GM21786 (cell line): ENCODE data around the gene RAVER1.
A peak's percentile ranks its signal among the peaks of the same experiment; 100 is the strongest.

Experiments used
- ATAC-seq: cut with Tn5 transposase; IDR thresholded peaks from one replicate; pipeline ENCODE4 v1.9.1; 2021; ENCODE audit not compliant: unreplicated experiment

The RAVER1 gene

DNA sequence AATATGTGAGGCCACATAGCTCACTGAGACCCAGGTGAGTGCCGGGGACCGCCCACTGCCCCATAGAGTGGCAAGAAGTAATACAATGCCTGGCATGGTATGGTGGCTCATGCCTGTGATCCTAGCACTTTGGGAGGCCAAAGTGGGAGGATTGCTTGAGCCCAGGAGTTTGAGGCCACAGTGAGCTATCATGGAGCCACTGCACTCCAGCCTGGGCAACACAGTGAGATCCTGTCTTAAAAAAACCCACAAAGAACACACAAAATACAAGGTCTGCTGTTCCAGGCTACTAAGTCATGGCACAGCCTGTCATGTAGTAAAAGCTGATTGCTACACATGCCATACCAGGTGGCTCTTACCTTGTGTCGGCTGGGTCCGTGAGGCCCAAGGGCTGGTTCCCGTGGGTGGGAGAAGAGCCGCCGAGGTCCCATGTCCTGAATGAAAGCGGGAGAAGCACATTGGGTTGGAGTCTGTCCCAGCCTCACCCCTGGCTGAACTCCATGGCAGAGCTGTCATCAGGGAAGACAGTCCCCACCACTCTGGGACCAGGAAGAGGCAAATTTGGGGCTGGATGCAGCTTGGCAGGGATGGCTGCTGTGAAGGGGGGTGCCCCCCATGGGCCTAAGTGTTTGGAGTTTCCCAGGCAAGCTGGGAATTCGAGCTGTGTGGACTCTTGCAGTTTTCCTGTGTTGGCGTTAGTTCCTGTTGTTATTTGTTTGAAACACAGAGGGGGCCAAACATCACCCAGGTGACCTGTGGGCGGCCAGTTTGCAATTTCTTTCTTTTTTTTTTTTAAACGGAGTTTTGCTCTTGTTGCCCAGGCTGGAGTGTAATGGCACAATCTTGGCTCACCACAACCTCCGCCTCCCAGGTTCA lies 14.3 kb downstream of the RAVER1 start:
- ATAC-seq: no peak

DNA sequence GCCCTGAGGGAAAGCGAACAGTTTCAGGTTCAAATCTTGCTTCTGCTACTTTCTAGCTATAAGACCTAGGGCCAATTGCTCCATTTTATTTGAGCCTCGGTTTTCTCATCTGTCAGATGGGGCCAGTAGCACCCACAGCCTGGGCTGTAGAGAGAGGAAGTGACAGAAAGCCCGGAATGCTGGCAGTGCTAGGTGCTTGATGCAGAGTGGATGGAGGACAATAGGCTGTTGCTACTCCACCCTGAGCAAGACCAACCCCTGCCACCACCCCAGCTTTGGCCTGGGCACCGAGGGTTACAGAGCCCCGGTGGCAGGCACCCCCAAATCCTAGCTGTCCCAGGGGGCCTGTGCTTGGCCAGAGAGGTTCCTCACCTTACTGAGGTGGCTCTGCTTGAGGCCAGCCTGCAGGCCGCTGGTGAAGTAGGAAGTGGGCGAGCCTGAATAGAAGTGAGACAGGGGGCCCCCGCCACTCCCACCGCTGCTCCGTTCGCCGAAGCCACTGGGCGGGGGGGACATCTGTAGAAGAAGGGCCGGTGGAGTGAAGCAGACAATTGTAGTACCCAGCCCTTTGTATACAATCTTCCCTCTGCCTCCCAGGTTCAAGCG lies 15.4 kb downstream of the RAVER1 start:
- ATAC-seq: no peak

DNA sequence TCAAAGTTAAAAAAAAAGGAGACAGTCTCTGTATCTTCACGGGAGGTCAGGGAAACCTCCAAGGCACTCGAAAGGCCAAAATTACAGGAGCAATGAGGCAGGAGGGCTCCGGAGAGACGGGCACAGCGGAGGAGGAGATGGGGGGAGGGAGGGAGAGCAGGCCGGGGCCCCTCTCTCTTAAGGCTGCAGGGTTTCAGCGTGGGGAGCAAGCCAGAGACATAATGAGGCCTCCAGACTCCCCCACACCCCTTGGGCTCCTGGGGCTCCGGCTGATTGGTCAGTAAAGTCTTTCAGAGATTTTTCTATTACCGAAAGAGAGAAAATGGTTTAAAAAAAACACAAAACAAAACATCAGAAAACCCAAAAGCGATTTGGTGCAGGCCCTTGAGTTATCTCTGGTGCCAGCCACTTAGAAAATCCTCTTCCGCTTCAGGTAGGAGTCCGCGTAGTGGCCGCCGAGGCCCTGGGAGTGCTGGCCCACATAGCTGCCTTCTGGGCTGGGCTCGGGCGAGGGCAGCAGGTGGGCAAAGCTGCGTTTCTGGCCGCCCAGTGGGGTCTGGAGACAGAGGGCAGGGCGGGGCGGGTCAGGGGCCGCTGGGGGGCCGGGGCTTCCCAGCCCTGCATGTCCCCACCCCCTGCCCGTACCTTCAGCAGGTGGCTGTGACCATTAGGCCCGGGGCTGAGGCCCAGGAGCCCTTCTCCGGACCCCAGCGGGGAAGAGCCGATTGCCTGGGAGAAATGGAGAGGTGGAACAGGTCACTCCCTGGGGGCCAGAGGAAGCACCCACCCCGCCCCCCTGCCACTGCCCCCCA lies 16.1 kb downstream of the RAVER1 start:
- no peak for ATAC-seq

DNA sequence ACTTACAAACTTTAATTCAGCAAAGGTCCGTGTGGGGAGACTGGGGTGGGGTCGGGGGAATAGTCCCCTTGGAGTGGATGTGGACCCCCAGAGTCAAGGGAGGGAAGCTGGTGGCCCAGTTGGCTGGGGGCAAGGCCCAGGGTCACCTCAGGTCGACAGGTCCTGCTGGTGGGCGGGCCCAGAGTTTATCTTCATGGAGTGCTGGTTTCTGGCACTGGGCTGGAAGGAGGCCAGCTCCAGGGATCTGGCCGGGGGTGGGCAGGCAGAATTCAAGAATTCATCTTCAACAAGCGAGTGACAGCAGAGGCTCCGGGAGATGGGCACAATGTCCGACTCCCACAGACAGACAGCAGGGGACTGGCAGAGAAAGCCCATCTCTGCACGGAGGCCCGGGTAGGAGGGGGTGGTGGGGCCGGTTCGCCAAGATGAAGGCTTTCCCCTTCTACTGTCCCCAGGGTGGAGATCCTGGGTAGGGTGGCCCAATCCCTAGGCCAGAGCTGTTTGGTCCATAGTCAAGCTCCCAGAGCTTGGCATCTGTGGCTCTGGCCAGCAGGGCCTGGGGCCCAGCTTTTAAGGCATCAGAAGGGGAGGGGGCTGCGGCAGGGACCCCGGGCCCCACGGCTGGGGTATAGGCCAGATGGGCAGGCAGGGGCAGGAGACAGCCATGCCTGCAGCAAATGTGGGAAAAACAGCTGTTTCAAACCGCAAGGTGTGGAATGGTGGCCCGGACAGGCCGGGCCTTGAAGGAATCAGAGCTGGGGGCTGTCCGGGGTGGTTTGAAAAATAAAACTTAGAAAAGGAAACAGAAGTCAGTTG lies 16.9 kb downstream of the RAVER1 start:
- no peak for ATAC-seq

DNA sequence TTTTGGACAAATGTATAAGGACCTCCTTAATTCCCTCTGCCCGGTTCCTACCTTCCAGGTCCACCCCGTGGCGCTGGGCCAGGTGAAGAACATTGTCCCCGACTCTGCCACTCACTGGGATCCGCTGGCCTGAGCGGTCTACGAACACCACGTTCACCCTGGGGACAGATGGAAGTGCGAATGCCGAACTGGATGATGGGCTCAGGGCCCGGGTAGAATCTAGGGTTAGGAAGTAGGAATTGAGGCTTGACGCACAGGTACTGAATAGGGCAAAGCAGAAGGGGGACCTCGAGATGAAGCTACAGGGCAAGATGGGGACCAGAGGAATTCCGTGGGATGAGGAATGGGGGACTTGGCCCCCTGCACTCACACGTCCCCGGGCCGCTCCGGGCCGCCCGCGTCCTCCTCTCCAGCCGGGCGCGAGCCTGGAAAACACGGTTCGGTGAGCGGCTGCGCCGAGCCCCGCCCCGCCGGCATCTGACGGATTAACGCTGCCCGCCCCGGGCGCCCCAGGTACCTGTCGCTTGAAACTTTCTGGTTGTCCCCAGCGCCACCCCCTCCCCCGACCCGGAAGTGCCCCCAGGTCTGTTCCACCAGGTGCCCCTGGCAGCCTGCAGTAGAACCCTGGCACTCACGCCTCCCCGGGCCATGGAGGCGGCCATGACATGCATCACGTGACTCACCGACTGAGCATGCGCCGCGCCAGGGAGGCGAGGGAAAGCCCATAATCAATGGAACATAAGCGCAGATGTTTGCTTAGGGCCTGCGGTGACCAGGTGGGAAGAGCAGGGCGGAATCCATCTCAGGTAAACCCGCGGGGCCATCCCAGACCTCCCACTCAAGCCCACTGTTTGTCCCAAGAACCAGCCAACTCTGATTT lies 17.8 kb downstream of the RAVER1 start, which contains the start of gene FDX2:
Gene FDX2 (minus strand): TSS at position 681 of the 880 bp plus-strand sequence. CDS start 19 bp downstream, at position 662.
- ATAC-seq: no peak

DNA sequence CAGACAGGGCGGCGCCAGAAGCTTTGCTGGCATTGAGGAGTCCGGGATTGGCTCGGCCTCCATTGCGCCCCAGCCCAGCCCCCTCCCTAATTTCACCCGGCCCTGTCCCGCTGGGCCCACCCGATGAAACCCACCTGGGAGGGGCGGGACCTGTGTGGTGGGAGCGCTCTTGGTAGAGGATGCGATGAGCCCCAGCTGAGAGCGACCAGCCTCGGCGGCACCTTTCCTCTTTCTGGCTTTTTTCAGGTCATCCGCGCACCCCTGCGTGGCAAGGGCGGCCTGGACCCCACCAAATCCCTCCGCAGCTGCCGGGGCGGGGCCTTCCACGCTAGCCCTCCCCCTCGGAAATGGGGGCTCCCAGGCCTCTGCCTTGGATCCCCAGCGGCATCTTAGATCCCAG lies 23.9 kb downstream of the RAVER1 start, which contains the start of gene ZGLP1:
Gene ZGLP1 (minus strand): TSS at position 393 of the 400 bp plus-strand sequence.
- ATAC-seq: no peak

DNA sequence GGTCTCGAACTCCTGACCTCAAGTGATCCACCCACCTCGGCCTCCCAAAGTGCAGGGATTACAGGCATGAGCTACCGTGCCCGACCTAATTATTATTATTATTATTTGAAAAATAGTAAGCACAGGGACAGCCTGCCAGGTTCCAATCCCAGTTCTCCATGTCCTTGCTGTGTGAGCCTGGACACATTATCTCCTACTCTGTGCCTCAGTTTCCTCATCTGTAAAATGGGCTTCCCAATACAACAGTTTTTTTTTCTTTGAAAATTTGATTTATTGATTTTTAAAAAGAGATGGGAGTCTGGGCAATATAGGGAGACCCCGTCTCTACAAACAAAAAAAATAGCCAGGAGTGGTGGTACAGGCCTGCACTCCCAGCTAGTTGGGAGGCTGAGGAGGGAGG lies 27.0 kb downstream of the RAVER1 start:
- ATAC-seq: no peak

DNA sequence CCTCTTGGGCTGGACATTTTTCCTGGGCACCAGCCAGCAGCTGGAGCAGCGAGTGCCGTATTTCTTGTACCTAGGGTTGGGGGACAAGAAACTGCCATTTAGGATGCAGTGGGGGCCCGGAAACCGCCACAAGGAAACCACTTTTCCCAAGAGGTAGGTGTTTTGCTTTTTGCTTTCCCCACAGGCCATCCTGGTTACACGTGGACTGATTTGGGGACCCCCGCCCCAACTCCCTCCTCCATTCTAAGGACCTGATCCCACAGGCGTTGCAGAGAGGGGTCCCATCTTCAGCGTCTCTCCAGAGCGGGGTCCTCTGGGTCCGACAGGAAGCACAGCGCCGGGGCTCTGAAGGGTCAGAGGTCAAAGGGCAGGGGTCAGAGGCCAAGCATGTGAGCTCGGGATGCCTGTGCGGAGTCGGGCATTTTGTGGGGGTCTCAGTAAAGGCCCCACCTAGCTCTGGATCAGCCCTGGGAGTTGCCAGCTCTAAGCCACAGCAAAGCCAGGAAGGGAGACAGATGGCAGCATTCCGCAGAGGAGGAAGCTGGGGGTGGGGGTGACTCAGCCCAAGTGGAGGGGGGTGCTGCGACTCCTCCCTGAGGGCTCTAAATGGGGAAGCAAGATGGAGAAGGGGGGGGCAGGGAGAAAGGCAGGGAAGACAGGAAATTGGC lies 28.1 kb downstream of the RAVER1 start:
- ATAC-seq: no peak

DNA sequence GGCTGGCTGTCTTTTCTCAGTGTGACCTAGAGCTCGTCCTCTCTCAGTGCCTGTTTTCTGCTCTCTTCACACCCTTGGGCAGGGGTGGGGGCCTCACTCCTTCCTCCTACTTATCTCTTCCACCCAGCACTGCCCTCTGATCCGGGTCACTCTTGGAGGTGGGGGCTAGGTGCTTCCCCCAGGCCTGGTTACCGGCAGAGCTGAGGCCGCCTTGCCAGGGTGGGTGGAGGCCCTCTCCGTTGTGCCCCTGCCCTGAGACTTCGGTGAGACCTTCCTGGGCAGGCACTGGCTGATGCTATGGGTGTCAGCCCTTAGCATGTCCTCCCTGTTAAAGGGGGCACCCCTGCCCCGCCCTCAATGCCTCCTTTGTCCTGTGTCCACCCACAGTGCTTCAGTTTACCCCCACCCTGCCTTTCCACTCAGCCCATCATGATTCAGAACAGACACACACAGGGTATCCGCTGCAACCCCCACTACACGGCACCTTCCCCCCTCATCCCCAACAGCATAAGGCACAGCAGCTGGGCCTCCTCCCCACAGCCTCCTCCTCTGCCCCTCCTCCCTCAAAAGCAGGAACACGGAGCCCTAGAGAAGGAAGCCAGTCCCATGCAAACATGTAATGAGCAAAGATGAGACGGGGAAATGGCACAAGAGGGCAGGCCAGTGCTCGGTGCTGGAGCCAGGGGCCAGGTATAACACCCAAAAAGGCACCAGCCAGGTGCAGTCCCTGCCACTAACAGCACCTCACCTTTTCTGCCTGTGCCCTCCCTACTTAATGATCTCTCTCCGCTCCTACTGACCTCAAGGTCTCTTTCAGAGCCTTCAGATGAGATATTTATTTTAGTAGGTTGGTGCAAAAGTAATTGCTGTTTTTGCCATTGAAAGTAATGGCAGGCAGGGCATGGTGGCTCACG lies 33.5 kb downstream of the RAVER1 start:
- no peak for ATAC-seq

DNA sequence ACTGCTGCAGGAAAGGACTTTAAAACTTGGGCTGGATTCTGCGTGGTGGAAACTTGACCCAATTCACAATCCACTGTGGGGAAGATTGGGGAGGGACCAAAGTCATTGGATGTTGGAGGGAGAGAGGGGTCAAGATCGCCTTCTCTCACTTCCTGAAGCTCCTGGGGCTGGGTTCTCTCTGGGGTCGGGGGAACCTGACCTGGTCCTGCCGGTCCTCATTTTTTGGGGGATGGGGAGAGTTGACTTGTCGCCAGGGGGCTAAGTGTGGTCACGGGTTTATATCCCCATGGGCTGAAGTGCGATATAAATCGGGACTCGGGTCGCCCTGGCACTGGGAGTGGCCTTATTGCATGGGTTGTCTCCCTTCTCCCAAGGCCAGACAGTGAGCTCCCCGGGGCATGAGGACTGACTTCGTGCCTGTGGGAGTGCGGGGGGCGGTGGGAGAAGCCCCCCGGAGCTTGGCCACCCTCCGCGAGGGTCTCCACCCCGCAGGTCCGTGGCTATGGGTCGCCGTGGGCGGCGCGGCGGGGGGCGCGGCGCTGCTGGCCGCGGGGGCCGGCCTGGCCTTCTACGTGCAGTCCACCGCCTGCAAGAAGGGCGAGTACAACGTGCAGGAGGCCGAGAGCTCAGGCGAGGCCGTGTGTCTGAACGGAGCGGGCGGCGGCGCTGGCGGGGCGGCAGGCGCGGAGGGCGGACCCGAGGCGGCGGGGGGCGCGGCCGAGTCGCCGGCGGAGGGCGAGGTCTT lies 37.3 kb downstream of the RAVER1 start:
- ATAC-seq: no peak

DNA sequence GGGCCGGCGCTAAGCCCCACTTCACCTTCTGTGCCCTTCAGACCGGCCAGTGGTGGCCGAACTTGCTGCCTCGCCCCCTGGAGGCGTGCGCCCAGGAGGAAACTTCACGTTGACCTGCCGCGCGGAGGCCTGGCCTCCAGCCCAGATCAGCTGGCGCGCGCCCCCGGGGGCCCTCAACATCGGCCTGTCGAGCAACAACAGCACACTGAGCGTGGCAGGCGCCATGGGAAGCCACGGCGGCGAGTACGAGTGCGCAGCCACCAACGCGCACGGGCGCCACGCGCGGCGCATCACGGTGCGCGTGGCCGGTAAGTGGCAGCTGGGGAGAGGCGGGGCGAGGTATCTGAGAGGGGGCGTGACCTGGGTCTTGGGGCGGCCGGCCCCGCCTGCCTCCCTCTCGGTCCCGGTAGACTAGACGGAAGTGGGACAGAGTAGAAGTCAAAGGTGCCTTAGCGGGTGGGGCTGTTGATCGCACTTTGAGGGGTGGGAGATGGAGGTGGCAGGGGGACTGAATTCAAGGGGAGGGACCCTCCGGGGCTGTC lies 38.0 kb downstream of the RAVER1 start:
- peak; percentile 46 for ATAC-seq

DNA sequence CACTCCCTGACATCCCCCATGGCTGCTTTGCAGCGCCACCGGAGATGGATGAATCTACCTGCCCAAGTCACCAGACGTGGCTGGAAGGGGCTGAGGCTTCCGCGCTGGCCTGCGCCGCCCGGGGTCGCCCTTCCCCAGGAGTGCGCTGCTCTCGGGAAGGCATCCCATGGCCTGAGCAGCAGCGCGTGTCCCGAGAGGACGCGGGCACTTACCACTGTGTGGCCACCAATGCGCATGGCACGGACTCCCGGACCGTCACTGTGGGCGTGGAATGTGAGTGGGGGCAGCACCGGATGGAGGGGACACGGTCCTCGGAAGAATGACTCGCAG lies 39.0 kb downstream of the RAVER1 start:
- no peak for ATAC-seq

DNA sequence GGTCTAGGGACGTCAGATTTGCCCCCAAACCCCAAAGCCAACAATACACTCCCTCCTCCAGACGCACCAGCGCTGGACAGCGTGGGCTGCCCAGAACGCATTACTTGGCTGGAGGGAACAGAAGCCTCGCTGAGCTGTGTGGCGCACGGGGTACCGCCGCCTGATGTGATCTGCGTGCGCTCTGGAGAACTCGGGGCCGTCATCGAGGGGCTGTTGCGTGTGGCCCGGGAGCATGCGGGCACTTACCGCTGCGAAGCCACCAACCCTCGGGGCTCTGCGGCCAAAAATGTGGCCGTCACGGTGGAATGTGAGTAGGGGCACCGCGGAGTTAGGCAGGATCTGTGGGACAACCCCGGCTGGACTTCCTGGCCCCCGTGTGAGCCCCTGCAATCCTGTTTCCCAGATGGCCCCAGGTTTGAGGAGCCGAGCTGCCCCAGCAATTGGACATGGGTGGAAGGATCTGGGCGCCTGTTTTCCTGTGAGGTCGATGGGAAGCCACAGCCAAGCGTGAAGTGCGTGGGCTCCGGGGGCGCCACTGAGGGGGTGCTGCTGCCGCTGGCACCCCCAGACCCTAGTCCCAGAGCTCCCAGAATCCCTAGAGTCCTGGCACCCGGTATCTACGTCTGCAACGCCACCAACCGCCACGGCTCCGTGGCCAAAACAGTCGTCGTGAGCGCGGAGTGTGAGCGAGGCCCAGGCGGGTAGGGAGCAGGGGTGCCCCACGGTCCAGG lies 39.5 kb downstream of the RAVER1 start:
- no peak for ATAC-seq

DNA sequence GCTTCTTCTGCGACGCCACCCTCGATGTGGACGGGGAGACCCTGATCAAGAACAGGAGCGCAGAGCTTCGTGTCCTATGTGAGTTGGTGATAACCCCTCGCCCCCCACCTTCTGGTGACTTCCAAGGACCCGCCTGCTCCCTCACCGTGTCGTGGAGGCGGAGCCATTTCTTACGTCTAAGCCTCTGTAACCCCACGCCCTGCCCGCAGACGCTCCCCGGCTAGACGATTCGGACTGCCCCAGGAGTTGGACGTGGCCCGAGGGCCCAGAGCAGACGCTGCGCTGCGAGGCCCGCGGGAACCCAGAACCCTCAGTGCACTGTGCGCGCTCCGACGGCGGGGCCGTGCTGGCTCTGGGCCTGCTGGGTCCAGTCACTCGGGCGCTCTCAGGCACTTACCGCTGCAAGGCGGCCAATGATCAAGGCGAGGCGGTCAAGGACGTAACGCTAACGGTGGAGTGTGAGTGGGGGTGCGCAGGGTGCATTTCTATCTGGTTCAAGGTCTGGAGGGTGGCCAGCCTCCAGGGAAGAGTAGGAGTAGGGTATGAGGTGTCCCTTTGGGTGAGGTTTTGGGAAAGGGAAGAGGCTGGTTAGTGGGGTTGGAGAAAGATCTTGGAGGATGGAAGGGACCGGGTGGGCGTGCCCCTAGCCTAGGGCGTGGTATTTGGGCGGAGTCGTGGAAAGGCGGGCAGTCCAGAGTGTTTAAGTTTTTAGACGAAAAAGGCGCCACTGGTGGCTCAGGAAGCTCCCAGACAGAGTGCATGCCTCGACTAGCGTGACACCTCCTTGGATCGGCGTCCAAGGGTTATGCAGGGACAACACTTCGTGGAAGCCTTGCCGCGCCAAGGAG lies 40.3 kb downstream of the RAVER1 start:
- ATAC-seq: no peak

DNA sequence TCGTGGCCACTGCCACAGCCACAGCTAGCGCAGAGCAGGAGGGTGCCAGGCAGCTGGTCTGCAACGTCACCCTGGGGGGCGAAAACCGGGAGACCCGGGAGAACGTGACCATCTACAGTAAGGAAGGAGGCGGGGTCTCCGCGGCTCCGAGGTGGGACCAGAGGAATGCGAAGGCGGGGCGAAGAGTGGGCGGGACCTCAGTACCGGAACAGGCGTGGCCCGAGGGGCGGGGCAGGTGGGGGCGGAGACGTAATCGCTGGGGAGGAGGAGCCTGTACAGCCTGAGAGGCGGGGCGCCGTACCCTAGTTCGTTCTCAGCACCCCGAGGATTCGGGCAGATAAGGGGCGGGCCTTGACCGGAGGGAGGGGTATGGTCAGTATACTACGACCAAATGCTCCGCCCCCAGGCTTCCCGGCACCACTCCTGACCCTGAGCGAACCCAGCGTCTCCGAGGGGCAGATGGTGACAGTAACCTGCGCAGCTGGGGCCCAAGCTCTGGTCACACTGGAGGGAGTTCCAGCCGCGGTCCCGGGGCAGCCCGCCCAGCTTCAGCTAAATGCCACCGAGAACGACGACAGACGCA lies 41.0 kb downstream of the RAVER1 start:
- peak; percentile 50 for ATAC-seq
